Measurements from ENCODE around the gene ITGA7.

ITGA7 gene

GRCh38 chr12:55718015-55718414, 10.3 kb upstream of the ITGA7 start:
- no peak for DNase-seq

- DNase-seq = no peak
Observed at GRCh38 chr12:55717011-55718007, 9.6 kb upstream of the ITGA7 start.

- no peak for DNase-seq
Observed at GRCh38 chr12:55716582-55716957, 8.9 kb upstream of the ITGA7 start.

- DNase-seq = peak; percentile 49
Observed at GRCh38 chr12:55715833-55716581, 8.3 kb upstream of the ITGA7 start, which contains the start of gene BLOC1S1. Gene BLOC1S1 (plus strand): TSS chr12:55716046. CDS start chr12:55716052, 6 bp downstream.

GRCh38 chr12:55715169-55715764, 7.6 kb upstream of the ITGA7 start:
- no peak for DNase-seq

- DNase-seq = no peak
Observed at GRCh38 chr12:55713721-55714120, 6.0 kb upstream of the ITGA7 start.

GRCh38 chr12:55712700-55713415, 5.2 kb upstream of the ITGA7 start:
- no peak for DNase-seq

- no peak for DNase-seq
Observed at GRCh38 chr12:55711786-55712553, 4.3 kb upstream of the ITGA7 start.

GRCh38 chr12:55708695-55709233, 1.1 kb upstream of the ITGA7 start:
- DNase-seq = no peak

- no peak for DNase-seq
Observed at GRCh38 chr12:55707219-55707671, 459 bp downstream of the ITGA7 start.

- no peak for DNase-seq
Observed at GRCh38 chr12:55706568-55707218, 1.0 kb downstream of the ITGA7 start.

GRCh38 chr12:55705782-55706402, 1.8 kb downstream of the ITGA7 start:
- no peak for DNase-seq

GRCh38 chr12:55704824-55705718, 2.6 kb downstream of the ITGA7 start:
- no peak for DNase-seq

GRCh38 chr12:55703901-55704761, 3.6 kb downstream of the ITGA7 start:
- no peak for DNase-seq

- DNase-seq = no peak
Observed at GRCh38 chr12:55703288-55703687, 4.4 kb downstream of the ITGA7 start.

- DNase-seq = no peak
Observed at GRCh38 chr12:55702861-55703260, 4.8 kb downstream of the ITGA7 start.

- peak; percentile 39 for DNase-seq
Observed at GRCh38 chr12:55700255-55701018, 7.3 kb downstream of the ITGA7 start.

Data from SIG-M5 (cell line).